ENCODE results near the gene OXTR.

- TF ChIP-seq CTCF (optimal IDR thresholded peaks at IDR 0.05 in 1 of 3, IDR thresholded peaks at IDR 0.05 in 1 of 3, conservative IDR thresholded peaks at IDR 0.05 in 1 of 3; ENCODE audit: extremely low read depth in 1 of 3, insufficient read depth in 2 of 3, low read length in 3 of 3) (no peak), EZH2 (IDR thresholded peaks at IDR 0.05; ENCODE audit: low read length) (no peak)
These were observed 8.9 kb downstream of the OXTR start for GRCh38 chr3:8760506-8760905.
